Kidney tubule cell (primary cell): ENCODE measurements around the gene NDUFB7.
A peak's percentile ranks its signal among the peaks of the same experiment; 100 is the strongest.
"Not testable (repeated sequence)": the region's sequence is repeated elsewhere in the genome, so short reads cannot be mapped to it uniquely, and the experiment has no call there.

Source experiments
- DNase-seq: peaks from one replicate; pipeline ENCODE4 v3.0.0-alpha.2; 2018; ENCODE audit warnings: low spot score

Gene NDUFB7

GRCh38 chr19:14571695-14572490 is at the start of gene NDUFB7:
Gene NDUFB7, minus strand, starts transcription at chr19:14572066. Its CDS starts 66 bp downstream, at chr19:14572000.
- DNase-seq: peak; percentile 96

- DNase-seq: no peak
These were observed 47.5 kb upstream of the NDUFB7 start for GRCh38 chr19:14619404-14619803.

GRCh38 chr19:14616407-14616806 is 44.5 kb upstream of the NDUFB7 start:
- no peak for DNase-seq

- no peak for DNase-seq
These were observed 43.8 kb upstream of the NDUFB7 start for GRCh38 chr19:14615623-14616022.

- no peak for DNase-seq
These were observed 42.2 kb upstream of the NDUFB7 start for GRCh38 chr19:14614099-14614412.

GRCh38 chr19:14613399-14614098 is 41.7 kb upstream of the NDUFB7 start:
- DNase-seq: not testable (repeated sequence)

- no peak for DNase-seq
These were observed 40.8 kb upstream of the NDUFB7 start for GRCh38 chr19:14612657-14613056.

- not testable (repeated sequence) for DNase-seq
These were observed 40.4 kb upstream of the NDUFB7 start for GRCh38 chr19:14612242-14612641.

GRCh38 chr19:14611051-14611450 is 39.2 kb upstream of the NDUFB7 start:
- DNase-seq: no peak

GRCh38 chr19:14606627-14607026 is 34.8 kb upstream of the NDUFB7 start:
- no peak for DNase-seq

GRCh38 chr19:14603990-14604387 is 32.1 kb upstream of the NDUFB7 start:
- no peak for DNase-seq

- no peak for DNase-seq
These were observed 27.8 kb upstream of the NDUFB7 start for GRCh38 chr19:14599548-14600147.

- DNase-seq: no peak
These were observed 23.7 kb upstream of the NDUFB7 start for GRCh38 chr19:14595558-14595957.

GRCh38 chr19:14589433-14589832 is 17.6 kb upstream of the NDUFB7 start:
- not testable (repeated sequence) for DNase-seq

GRCh38 chr19:14585187-14585586 is 13.3 kb upstream of the NDUFB7 start:
- DNase-seq: peak; percentile 17

- DNase-seq: not testable (repeated sequence)
These were observed 12.5 kb upstream of the NDUFB7 start for GRCh38 chr19:14584372-14584771.

- no peak for DNase-seq
These were observed 11.1 kb upstream of the NDUFB7 start, which contains the start of gene CLEC17A for GRCh38 chr19:14582894-14583340. Gene CLEC17A, plus strand, starts transcription at chr19:14583084. Its CDS starts 77 bp downstream, at chr19:14583161.

- no peak for DNase-seq
These were observed 8.9 kb upstream of the NDUFB7 start for GRCh38 chr19:14580623-14581237.

- DNase-seq: no peak
These were observed 6.1 kb upstream of the NDUFB7 start for GRCh38 chr19:14577885-14578427.

GRCh38 chr19:14577264-14577663 is 5.4 kb upstream of the NDUFB7 start:
- DNase-seq: no peak

- no peak for DNase-seq
These were observed 4.5 kb upstream of the NDUFB7 start for GRCh38 chr19:14576363-14576762.

- DNase-seq: no peak
These were observed 3.6 kb upstream of the NDUFB7 start for GRCh38 chr19:14575428-14575980.
